Karpas-422 (cell line): ENCODE measurements around the gene GRM1. TPM values are rescaled to one million over a fixed set of nuclear protein-coding genes. Genes with fewer than 3 reads are reported as not detected.

Source experiments
- DNase-seq: peaks from one replicate; pipeline ENCODE4 v3.0.0-alpha.2; 2015
- H2AFZ ChIP-seq: fragments of 200-600 bp; sonication (generic); 2 replicates; pipeline ENCODE4 v1.6.1; 2014; ENCODE audit warnings: antibody characterized with exemption, low read length, mixed read lengths
- H3K27ac ChIP-seq: fragments of 200-600 bp; sonication (generic); 2 replicates; pipeline ENCODE4 v1.5.1; 2014; ENCODE audit warnings: mild to moderate bottlenecking, low read length, moderate library complexity
- H3K27me3 ChIP-seq: fragments of 200-600 bp; sonication (generic); 2 replicates; pipeline ENCODE4 v1.6.1; 2014; ENCODE audit warnings: low read length, mixed read lengths
- H3K36me3 ChIP-seq: fragments of 200-600 bp; sonication (generic); 2 replicates; pipeline ENCODE4 v1.6.1; 2014; ENCODE audit warnings: low read length, mixed read lengths; ENCODE audit not compliant: insufficient read depth
- H3K4me1 ChIP-seq: fragments of 200-600 bp; sonication (generic); 2 replicates; pipeline ENCODE4 v1.6.1; 2014; ENCODE audit warnings: mild to moderate bottlenecking, low read length, mixed read lengths
- H3K4me2 ChIP-seq: fragments of 200-600 bp; sonication (generic); 2 replicates; pipeline ENCODE4 v1.6.1; 2014; ENCODE audit warnings: low read length, low read depth, mild to moderate bottlenecking; ENCODE audit not compliant: poor library complexity, severe bottlenecking
- H3K4me3 ChIP-seq: fragments of 200-600 bp; sonication (generic); 2 replicates; pipeline ENCODE4 v1.5.1; 2014; ENCODE audit warnings: mild to moderate bottlenecking, antibody characterized with exemption, low read length, mixed read lengths
- H3K79me2 ChIP-seq: fragments of 200-600 bp; sonication (generic); 2 replicates; pipeline ENCODE4 v1.6.1; 2014; ENCODE audit warnings: mild to moderate bottlenecking, low read length, mixed read lengths
- H3K9ac ChIP-seq: fragments of 200-600 bp; sonication (generic); 2 replicates; pipeline ENCODE4 v1.6.0; 2014; ENCODE audit warnings: low read length
- H3K9me2 ChIP-seq: fragments of 200-600 bp; sonication (generic), shearing (Covaris generic); replicated peaks from 2 replicates; pipeline ENCODE4 v1.6.0; 2014; ENCODE audit warnings: mild to moderate bottlenecking, low read length, moderate library complexity; ENCODE audit not compliant: insufficient read depth
- H3K9me3 ChIP-seq: fragments of 300-700, 200-600 bp; sonication (generic); 2 replicates; pipeline ENCODE4 v1.6.1; 2014; ENCODE audit warnings: low read length, mixed read lengths
- H4K20me1 ChIP-seq: fragments of 200-600 bp; sonication (generic); 2 replicates; pipeline ENCODE4 v1.6.1; 2014; ENCODE audit warnings: mild to moderate bottlenecking, antibody characterized with exemption, low read length, low read depth; ENCODE audit not compliant: insufficient read depth
- total RNA-seq: library from RNA; depleted of rRNA; stranded (reverse); fragments of >200 nt; shearing (Covaris generic); gene quantifications from 2 replicates; pipeline ENCODE4 v1.2.3, GENCODE V29; 2014; ENCODE audit warnings: low replicate concordance

Gene GRM1
- total RNA-seq, 1 experiment from 2014 or later: 1.2 TPM

GRCh38 chr6:146445233-146445632 is 416.4 kb downstream of the GRM1 start:
- Histone ChIP-seq H3K9ac (no peak overlapping the region), H3K36me3 (no peaks in the 10 kb centered on the region), H3K27ac (no peak overlapping the region), H3K27me3 (no peaks in the 10 kb centered on the region), H4K20me1 (no peaks in the 10 kb centered on the region), H3K4me1 (peaks cover 2% of the 10 kb centered on the region), H3K9me3 (no peaks in the 10 kb centered on the region), H3K4me3 (no peak overlapping the region), H3K9me2 (no peaks in the 10 kb centered on the region; the same call in 1 of the 2 replicates), H3K79me2 (no peaks in the 10 kb centered on the region), H2AFZ (no peak overlapping the region), H3K4me2 (no peak overlapping the region)
- no peak for DNase-seq

GRCh38 chr6:146456886-146457285 is 428.0 kb downstream of the GRM1 start:
- no peak overlapping the region for H3K27ac ChIP-seq
- no peaks in the 10 kb centered on the region for H3K36me3 ChIP-seq
- no peak overlapping the region for H3K4me2 ChIP-seq
- no peaks in the 10 kb centered on the region for H3K4me1 ChIP-seq
- no peaks in the 10 kb centered on the region; the same call in 1 of the 2 replicates for H3K9me2 ChIP-seq
- H3K79me2 ChIP-seq: no peaks in the 10 kb centered on the region
- H4K20me1 ChIP-seq: no peaks in the 10 kb centered on the region
- DNase-seq: no peak
- no peak overlapping the region for H3K4me3 ChIP-seq
- no peak overlapping the region for H3K9ac ChIP-seq
- no peak overlapping the region for H2AFZ ChIP-seq
- 0 out of 2 replicates have a peak, but pooled peaks cover 2% of the 10 kb centered on the region for H3K27me3 ChIP-seq
- no peaks in the 10 kb centered on the region for H3K9me3 ChIP-seq

- H3K79me2 ChIP-seq: no peaks in the 10 kb centered on the region
- H2AFZ ChIP-seq: no peak overlapping the region
- H3K4me1 ChIP-seq: no peaks in the 10 kb centered on the region
- no peak overlapping the region for H3K27ac ChIP-seq
- no peaks in the 10 kb centered on the region for H3K36me3 ChIP-seq
- 0 out of 2 replicates have a peak, but pooled peaks cover 2% of the 10 kb centered on the region for H3K27me3 ChIP-seq
- no peak for DNase-seq
- H3K4me2 ChIP-seq: no peak overlapping the region
- H3K4me3 ChIP-seq: no peak overlapping the region
- H3K9me3 ChIP-seq: no peaks in the 10 kb centered on the region
- no peak overlapping the region for H3K9ac ChIP-seq
- no peaks in the 10 kb centered on the region; the same call in 1 of the 2 replicates for H3K9me2 ChIP-seq
- no peaks in the 10 kb centered on the region for H4K20me1 ChIP-seq
Observed at GRCh38 chr6:146460941-146461340, 432.1 kb downstream of the GRM1 start.

- no peaks in the 10 kb centered on the region for H3K36me3 ChIP-seq
- no peaks in the 10 kb centered on the region for H3K4me1 ChIP-seq
- no peaks in the 10 kb centered on the region for H3K9me2 ChIP-seq
- no peaks in the 10 kb centered on the region for H3K27me3 ChIP-seq
- H3K27ac ChIP-seq: no peak overlapping the region
- H2AFZ ChIP-seq: no peak overlapping the region
- H4K20me1 ChIP-seq: no peaks in the 10 kb centered on the region
- no peak for DNase-seq
- H3K79me2 ChIP-seq: no peaks in the 10 kb centered on the region
- no peaks in the 10 kb centered on the region for H3K9me3 ChIP-seq
- no peak overlapping the region for H3K4me2 ChIP-seq
- no peak overlapping the region for H3K4me3 ChIP-seq
- no peak overlapping the region for H3K9ac ChIP-seq
Observed at GRCh38 chr6:146470091-146470770, 441.4 kb downstream of the GRM1 start.

- DNase-seq: no peak
- H3K9me2 ChIP-seq: no peaks in the 10 kb centered on the region
- H3K79me2 ChIP-seq: no peaks in the 10 kb centered on the region
- H3K4me2 ChIP-seq: no peak overlapping the region
- no peaks in the 10 kb centered on the region for H3K36me3 ChIP-seq
- no peaks in the 10 kb centered on the region for H3K27me3 ChIP-seq
- H3K9ac ChIP-seq: no peak overlapping the region
- H4K20me1 ChIP-seq: no peaks in the 10 kb centered on the region
- H3K4me3 ChIP-seq: no peak overlapping the region
- no peak overlapping the region for H2AFZ ChIP-seq
- no peak overlapping the region for H3K27ac ChIP-seq
- H3K4me1 ChIP-seq: no peaks in the 10 kb centered on the region
- H3K9me3 ChIP-seq: no peaks in the 10 kb centered on the region
Observed at GRCh38 chr6:146472918-146473317, 444.1 kb downstream of the GRM1 start.

GRCh38 chr6:146481527-146481926 is 452.7 kb downstream of the GRM1 start:
- no peak overlapping the region for H3K9ac ChIP-seq
- no peak for DNase-seq
- H4K20me1 ChIP-seq: no peaks in the 10 kb centered on the region
- H3K27me3 ChIP-seq: no peaks in the 10 kb centered on the region
- no peaks in the 10 kb centered on the region for H3K9me3 ChIP-seq
- H3K4me3 ChIP-seq: no peak overlapping the region
- H3K9me2 ChIP-seq: peaks cover 4% of the 10 kb centered on the region; the same call in 1 of the 2 replicates
- no peaks in the 10 kb centered on the region for H3K4me1 ChIP-seq
- H3K27ac ChIP-seq: no peak overlapping the region
- H3K4me2 ChIP-seq: no peak overlapping the region
- H3K79me2 ChIP-seq: no peaks in the 10 kb centered on the region
- H3K36me3 ChIP-seq: no peaks in the 10 kb centered on the region
- H2AFZ ChIP-seq: no peak overlapping the region

- Histone ChIP-seq H3K36me3 (no peaks in the 10 kb centered on the region), H3K27ac (no peak overlapping the region), H3K9ac (no peak overlapping the region), H3K4me1 (no peaks in the 10 kb centered on the region), H4K20me1 (no peaks in the 10 kb centered on the region), H3K4me3 (no peak overlapping the region), H2AFZ (no peak overlapping the region), H3K9me3 (no peaks in the 10 kb centered on the region), H3K9me2 (peaks cover 4% of the 10 kb centered on the region; the same call in 1 of the 2 replicates), H3K4me2 (no peak overlapping the region), H3K79me2 (no peaks in the 10 kb centered on the region), H3K27me3 (no peaks in the 10 kb centered on the region)
- DNase-seq: no peak
Observed at GRCh38 chr6:146484411-146484810, 455.5 kb downstream of the GRM1 start.
